Left kidney (tissue), 2 donors: ENCODE measurements around the gene DYNLT4. TPM values are rescaled to one million over a fixed set of nuclear protein-coding genes. Genes with fewer than 3 reads are reported as not detected.
"Not testable (repeated sequence)": the region's sequence is repeated elsewhere in the genome, so short reads cannot be mapped to it uniquely, and the experiment has no call there.

Source experiments
- DNase-seq: peaks from one replicate; pipeline ENCODE4 v3.0.0-alpha.2; 2013
- polyA plus RNA-seq: library from polyadenylated mRNA; unstranded; fragments of 120-200 nt; gene quantifications from one replicate; pipeline ENCODE4 v1.2.1, GENCODE V29; 2013; ENCODE audit not compliant: insufficient read length

The DYNLT4 gene
- polyA plus RNA-seq, 1 donor: not detected

GRCh38 chr1:44790968-44791801 lies 16.0 kb downstream of the DYNLT4 start:
- no peak for DNase-seq

GRCh38 chr1:44788120-44788860 lies 18.9 kb downstream of the DYNLT4 start, which contains the start of gene BEST4:
Gene BEST4 (minus strand): TSS chr1:44788170. CDS start chr1:44787705, 465 bp downstream.
- no peak for DNase-seq

GRCh38 chr1:44787506-44787905 lies 19.6 kb downstream of the DYNLT4 start:
- DNase-seq: no peak

GRCh38 chr1:44786841-44787426 lies 20.2 kb downstream of the DYNLT4 start:
- DNase-seq: no peak

- DNase-seq: peak; percentile 76
Measured at GRCh38 chr1:44786138-44786840, 20.9 kb downstream of the DYNLT4 start.

GRCh38 chr1:44785501-44786137 lies 21.5 kb downstream of the DYNLT4 start:
- DNase-seq: no peak

- DNase-seq: no peak
Measured at GRCh38 chr1:44785029-44785380, 22.1 kb downstream of the DYNLT4 start.

GRCh38 chr1:44784094-44785028 lies 22.8 kb downstream of the DYNLT4 start:
- DNase-seq: no peak

- DNase-seq: no peak
Measured at GRCh38 chr1:44783697-44784093, 23.5 kb downstream of the DYNLT4 start.

- DNase-seq: no peak
Measured at GRCh38 chr1:44780583-44781121, 26.5 kb downstream of the DYNLT4 start.

- DNase-seq: no peak
Measured at GRCh38 chr1:44778705-44779576, 28.2 kb downstream of the DYNLT4 start.

GRCh38 chr1:44777969-44778635 lies 29.0 kb downstream of the DYNLT4 start:
- DNase-seq: no peak

- no peak for DNase-seq
Measured at GRCh38 chr1:44777547-44777946, 29.6 kb downstream of the DYNLT4 start.

GRCh38 chr1:44776730-44777068 lies 30.5 kb downstream of the DYNLT4 start:
- DNase-seq: no peak

GRCh38 chr1:44775930-44776729 lies 31.0 kb downstream of the DYNLT4 start:
- DNase-seq: no peak

- peak; percentile 97 for DNase-seq
Measured at GRCh38 chr1:44775078-44775929, 31.8 kb downstream of the DYNLT4 start, which contains the start of gene RPS8. Gene RPS8 (plus strand): TSS chr1:44775540. CDS start chr1:44775597, 57 bp downstream.

GRCh38 chr1:44766421-44766820 lies 40.7 kb downstream of the DYNLT4 start:
- not testable (repeated sequence) for DNase-seq
